Left lung (tissue), 10 donors: Measurements from ENCODE around the gene MRC2. TPM values are rescaled to one million over a fixed set of nuclear protein-coding genes. Genes with fewer than 3 reads are reported as not detected.
"Not testable (repeated sequence)": the region's sequence is repeated elsewhere in the genome, so short reads cannot be mapped to it uniquely, and the experiment has no call there.

Experiments
- ATAC-seq: fragments of 200-7000 bp; cut with Tn5 transposase; one replicate; pipeline ENCODE4 v1.9.1; 2020; ENCODE audit warnings: moderate library complexity
- DNase-seq, 4 donors: peaks; one replicate each; pipeline ENCODE4 v3.0.0-alpha.2; 2013 to 2020
- H3K27ac ChIP-seq, 2 donors: fragments of 200-600 bp; sonication (generic) in 1 of 2; one replicate each; pipeline versions ENCODE4 v1.5.0 to v1.8.0; 2020 to 2021
- H3K27me3 ChIP-seq, 2 donors: fragments of 200-600 bp; sonication (generic) in 1 of 2; one replicate each; pipeline versions ENCODE4 v1.5.0 to v1.8.0; 2020 to 2021
- H3K36me3 ChIP-seq, 2 donors: fragments of 200-600 bp; sonication (generic) in 1 of 2; one replicate each; pipeline versions ENCODE4 v1.5.0 to v1.8.0; 2020 to 2021
- H3K4me1 ChIP-seq, 2 donors: fragments of 200-600 bp; one replicate each; pipeline ENCODE4 v1.8.0; 2021
- H3K4me3 ChIP-seq, 2 donors: fragments of 200-600 bp; sonication (generic) in 1 of 2; one replicate each; pipeline versions ENCODE4 v1.5.0 to v1.8.0; 2020 to 2021; ENCODE audit warnings: mild to moderate bottlenecking in 1 of 2
- H3K9me3 ChIP-seq, 2 donors: fragments of 200-600 bp; sonication (generic) in 1 of 2; one replicate each; pipeline versions ENCODE4 v1.5.0 to v1.8.0; 2020 to 2021
- intact Hi-C, 2 donors: fragments of 100-400 bp; cut with DNase I; formaldehyde crosslinking; loops; one replicate each; pipeline versions ENCODE4 v1.11.2 to v1.14.2; 2022
- polyA plus RNA-seq, 6 donors: library from polyadenylated mRNA; unstranded; fragments of 120-200 nt; gene quantifications; one replicate each; pipeline ENCODE4 v1.2.1, GENCODE V29; 2013; ENCODE audit not compliant: insufficient read length in 6 of 6
- total RNA-seq, 2 donors: library from RNA; stranded (reverse); fragmentation: NEBNext Ultra II Directional; extraction: Animal tissue kit (Norgen Biotek cat#: 25700); gene quantifications; one replicate each; pipeline ENCODE4 v1.2.1, GENCODE V29; 2021
- TF ChIP-seq, protein P1 (sequence below), 2 donors: fragments of 200-600 bp; sonication (generic) in 1 of 2; IDR thresholded peaks; one replicate each; pipeline versions ENCODE4 v1.5.0 to v1.8.0; 2021; ENCODE audit warnings: antibody characterized with exemption in 2 of 2
- donor health status: DM: no; HTN: yes; CAD: no.
- donor health status: DM: no; HTN: no; CAD: no.

MRC2 gene
- total and polyA plus RNA-seq, 8 donors: 84.5 to 151 (median 101) TPM

GRCh38 chr17:62696256-62696655 lies 68.8 kb downstream of the MRC2 start:
- no peak overlapping the region for H3K4me3 ChIP-seq
- intact Hi-C loops: loop anchor here in 1 of 2 donors (10.0 kb wide), 1 partner anchor 709 kb away; no protein-coding TSS in a partner anchor
- no peak for DNase-seq
- H3K27me3 ChIP-seq: no peaks in the 10 kb centered on the region
- H3K4me1 ChIP-seq: peaks cover 0 to 10% of the 10 kb centered on the region in 2 donors
- TF ChIP-seq, protein P1, sequence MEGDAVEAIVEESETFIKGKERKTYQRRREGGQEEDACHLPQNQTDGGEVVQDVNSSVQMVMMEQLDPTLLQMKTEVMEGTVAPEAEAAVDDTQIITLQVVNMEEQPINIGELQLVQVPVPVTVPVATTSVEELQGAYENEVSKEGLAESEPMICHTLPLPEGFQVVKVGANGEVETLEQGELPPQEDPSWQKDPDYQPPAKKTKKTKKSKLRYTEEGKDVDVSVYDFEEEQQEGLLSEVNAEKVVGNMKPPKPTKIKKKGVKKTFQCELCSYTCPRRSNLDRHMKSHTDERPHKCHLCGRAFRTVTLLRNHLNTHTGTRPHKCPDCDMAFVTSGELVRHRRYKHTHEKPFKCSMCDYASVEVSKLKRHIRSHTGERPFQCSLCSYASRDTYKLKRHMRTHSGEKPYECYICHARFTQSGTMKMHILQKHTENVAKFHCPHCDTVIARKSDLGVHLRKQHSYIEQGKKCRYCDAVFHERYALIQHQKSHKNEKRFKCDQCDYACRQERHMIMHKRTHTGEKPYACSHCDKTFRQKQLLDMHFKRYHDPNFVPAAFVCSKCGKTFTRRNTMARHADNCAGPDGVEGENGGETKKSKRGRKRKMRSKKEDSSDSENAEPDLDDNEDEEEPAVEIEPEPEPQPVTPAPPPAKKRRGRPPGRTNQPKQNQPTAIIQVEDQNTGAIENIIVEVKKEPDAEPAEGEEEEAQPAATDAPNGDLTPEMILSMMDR (IDR thresholded peaks at IDR 0.05): no peak
- no peak overlapping the region for H3K27ac ChIP-seq
- no peaks in the 10 kb centered on the region for H3K36me3 ChIP-seq
- H3K9me3 ChIP-seq: no peaks in the 10 kb centered on the region
- ATAC-seq: no peak

DNA sequence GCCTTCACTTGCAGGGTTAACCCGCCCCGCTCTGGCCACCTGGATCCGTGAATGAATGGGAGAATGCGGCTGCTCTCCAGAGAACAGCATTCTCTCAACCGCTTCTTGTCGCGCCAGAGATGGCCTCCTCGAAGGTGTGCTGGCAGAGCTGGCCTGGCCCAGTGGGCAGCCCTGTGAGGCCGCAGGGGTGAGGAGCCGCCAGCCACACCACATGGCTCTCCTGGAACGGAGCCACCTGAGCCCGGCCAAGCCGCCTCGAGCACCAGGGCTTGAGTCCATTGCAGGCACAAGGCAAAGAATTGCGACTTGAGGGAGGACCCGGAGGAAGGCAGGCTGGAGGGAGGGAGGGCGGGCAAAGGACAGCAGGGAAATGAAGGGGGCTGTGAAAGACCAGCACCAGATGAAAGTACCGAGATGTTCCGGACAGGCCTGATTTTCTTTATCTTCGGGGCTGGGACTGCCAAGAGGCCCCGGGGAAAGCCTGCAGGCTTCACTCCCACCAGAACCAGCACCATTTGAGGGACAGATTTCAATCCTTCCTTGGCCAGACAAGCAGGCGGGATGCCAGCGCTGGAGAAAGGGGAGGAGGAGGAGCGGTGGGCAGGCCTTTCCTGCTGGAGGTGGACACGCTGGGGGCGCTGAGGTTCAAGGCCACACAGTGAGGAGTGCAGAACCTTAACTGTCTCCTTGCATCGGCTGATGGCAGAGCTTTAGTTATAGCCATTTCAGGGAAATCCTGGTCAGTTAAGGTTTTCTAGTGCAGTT lies 69.4 kb downstream of the MRC2 start:
- peak in 1 of 4 donors; percentile 58 for DNase-seq
- no peak for ATAC-seq
- Histone ChIP-seq H3K27me3 (no peaks in the 10 kb centered on the region), H3K9me3 (no peaks in the 10 kb centered on the region), H3K4me3 (no peak overlapping the region), H3K36me3 (no peaks in the 10 kb centered on the region), H3K27ac (no peak overlapping the region), H3K4me1 (peaks cover 0 to 10% of the 10 kb centered on the region in 2 donors)
- intact Hi-C loops: loop anchor here in 1 of 2 donors (10.0 kb wide), 1 partner anchor 708 kb away; no protein-coding TSS in a partner anchor
- TF ChIP-seq, protein P1 (IDR thresholded peaks at IDR 0.05): no peak

- H3K4me1 ChIP-seq: peaks cover 5 to 16% of the 10 kb centered on the region in 2 donors
- intact Hi-C loops: loop anchor here in 1 of 2 donors (10.0 kb wide), 1 partner anchor 706 kb away; no protein-coding TSS in a partner anchor
- not testable (repeated sequence) for H3K9me3 ChIP-seq, H3K27me3 ChIP-seq, H3K27ac ChIP-seq, H3K36me3 ChIP-seq, ATAC-seq, H3K4me3 ChIP-seq
- peak in 1 of 4 donors; percentile 11 for DNase-seq
Measured at GRCh38 chr17:62698459-62698858, 71.0 kb downstream of the MRC2 start.

DNA sequence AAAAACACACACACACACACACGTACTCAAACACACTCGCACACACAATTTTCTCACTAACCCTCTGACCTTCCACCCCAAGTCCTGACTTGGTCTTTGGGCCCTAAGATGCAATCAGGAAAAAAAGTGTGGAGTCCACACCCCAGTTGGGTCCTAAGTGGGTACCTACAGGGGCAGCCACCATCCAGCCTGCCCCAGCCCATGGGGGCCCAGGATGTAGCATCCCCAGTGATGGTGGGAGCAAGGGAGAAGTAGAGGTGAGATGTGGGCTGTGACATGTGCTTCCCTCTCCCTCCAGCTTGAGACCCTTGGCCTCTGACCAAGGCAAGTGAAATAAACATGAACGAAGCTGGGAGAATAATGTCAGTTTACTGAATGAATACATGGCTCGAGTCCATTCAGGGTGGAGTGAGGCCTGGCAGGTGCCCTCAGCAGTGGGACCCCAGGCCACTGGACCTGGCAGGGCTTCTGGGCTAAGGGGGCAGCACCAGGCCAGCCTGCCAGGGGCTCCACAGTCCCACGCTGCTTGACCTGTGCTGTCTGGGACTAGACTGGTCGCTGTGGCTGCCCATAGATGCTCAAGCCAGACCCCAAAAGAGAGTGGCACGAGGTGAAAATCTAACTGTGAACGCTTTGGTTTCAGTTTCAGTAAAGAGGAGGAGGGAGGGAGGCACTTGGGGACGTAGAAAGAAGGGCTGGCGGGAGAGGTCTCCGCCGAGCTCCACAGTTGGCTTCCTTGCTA lies 73.7 kb downstream of the MRC2 start:
- Histone ChIP-seq H3K27me3 (peaks cover 0 to 17% of the 10 kb centered on the region in 2 donors), H3K9me3 (no peaks in the 10 kb centered on the region), H3K36me3 (no peaks in the 10 kb centered on the region), H3K4me3 (no peak overlapping the region), H3K4me1 (peaks cover 18 to 21% of the 10 kb centered on the region in 2 donors), H3K27ac (no peak overlapping the region)
- DNase-seq: peak in 1 of 4 donors; percentile 19
- intact Hi-C loops: no loop called here
- TF ChIP-seq, protein P1 (IDR thresholded peaks at IDR 0.05): no peak
- ATAC-seq: no peak

- no peaks in the 10 kb centered on the region for H3K36me3 ChIP-seq
- peak in 2 of 4 donors; percentile 0 to 57 for DNase-seq
Measured at GRCh38 chr17:62701706-62702085, 74.2 kb downstream of the MRC2 start.

More at GRCh38 chr17:62701706-62702085, 74.2 kb downstream of the MRC2 start:
- Histone ChIP-seq H3K4me3 (no peak overlapping the region), H3K4me1 (peaks cover 18 to 21% of the 10 kb centered on the region in 2 donors), H3K27ac (no peak overlapping the region), H3K9me3 (no peaks in the 10 kb centered on the region), H3K27me3 (peaks cover 0 to 17% of the 10 kb centered on the region in 2 donors)
- TF ChIP-seq, protein P1 (IDR thresholded peaks at IDR 0.05): no peak
- ATAC-seq: no peak
- intact Hi-C loops: loop anchor here in 1 of 2 donors (2.0 kb wide), 1 partner anchor 267 kb away; no protein-coding TSS in a partner anchor
